ENCODE data around the gene EPB41L1.

Gene EPB41L1

DNA sequence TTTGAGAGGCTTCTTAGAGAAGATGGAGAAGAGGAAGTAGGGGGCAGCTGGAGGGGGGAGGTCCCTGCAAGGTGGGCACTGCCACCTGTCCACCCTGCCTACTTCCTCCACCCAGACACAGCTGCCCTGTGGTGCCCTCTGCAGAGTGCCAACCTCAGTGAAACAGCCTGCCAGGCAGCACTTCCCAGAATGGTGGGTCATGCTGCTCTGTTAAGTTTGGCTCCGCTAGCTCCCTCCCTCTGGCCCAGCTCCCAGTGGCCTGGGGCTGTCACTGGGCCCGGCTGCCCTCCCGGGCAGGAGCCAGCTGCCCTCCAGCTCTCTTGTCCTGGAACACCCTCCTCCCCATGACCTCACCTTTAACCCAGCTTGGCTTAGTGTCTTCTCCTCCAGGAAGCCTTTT lies 5.1 kb upstream of the EPB41L1 start:
- DNase-seq, result no peak
- in situ Hi-C loops (cut with MboI; ENCODE audit: low pct_unique_long_range_greater_than_20kb, low sequenced_read_pairs), result no loop called here

DNA sequence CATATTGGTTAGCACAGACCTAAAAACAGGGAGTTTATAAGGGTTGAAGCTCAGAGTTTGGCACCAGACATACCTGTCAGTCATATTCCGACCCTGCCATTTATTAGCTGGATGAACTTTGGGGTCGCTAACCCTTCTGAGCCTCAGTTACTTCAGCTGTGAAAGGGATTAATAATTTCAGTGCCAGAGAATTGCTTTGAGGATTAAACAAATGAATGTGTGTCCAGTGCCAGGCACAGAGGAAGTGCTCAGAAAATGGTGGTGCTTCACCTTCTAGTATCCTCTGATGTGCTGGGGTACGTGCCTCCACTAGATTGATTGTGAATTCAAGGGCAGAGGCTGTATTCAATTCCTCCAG lies 4.1 kb upstream of the EPB41L1 start:
- no peak for DNase-seq
- in situ Hi-C loops (cut with MboI; ENCODE audit: low pct_unique_long_range_greater_than_20kb, low sequenced_read_pairs), result no loop called here

DNA sequence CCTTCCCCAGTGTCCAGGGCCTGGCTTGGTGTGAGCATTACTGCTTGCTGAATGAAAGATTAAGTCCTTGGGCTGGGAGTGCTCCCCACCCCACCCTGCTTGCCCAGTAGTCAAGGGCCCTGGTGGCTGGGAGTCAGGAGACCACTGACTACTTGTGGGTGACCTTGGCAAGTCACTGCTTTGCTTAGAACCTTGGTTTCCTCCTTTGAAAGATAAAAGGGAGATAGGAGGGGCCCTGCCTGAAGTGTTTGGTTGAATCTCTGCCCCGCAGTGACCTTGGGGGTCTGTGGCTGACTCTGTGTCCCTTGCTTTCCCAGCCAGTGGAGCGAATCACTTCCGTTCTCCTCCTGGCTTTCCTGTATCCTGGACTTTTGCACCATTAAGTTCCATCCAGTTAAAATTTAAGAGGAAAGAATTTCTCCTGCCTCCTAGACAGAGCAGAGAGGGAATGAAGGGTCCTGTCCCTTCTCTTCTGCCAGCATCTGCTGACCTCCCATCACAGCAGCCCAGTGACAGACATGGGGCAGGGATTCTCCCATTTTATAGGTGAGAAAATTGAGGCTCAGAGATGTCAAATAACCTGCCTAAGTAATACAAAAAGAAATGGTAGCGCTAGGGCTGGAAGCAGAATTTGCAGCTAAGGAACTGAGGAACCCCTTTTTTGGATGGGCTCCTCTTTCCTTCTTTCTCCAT lies 3.5 kb upstream of the EPB41L1 start:
- in situ Hi-C loops (cut with MboI; ENCODE audit: low pct_unique_long_range_greater_than_20kb, low sequenced_read_pairs), result no loop called here
- DNase-seq, result no peak

DNA sequence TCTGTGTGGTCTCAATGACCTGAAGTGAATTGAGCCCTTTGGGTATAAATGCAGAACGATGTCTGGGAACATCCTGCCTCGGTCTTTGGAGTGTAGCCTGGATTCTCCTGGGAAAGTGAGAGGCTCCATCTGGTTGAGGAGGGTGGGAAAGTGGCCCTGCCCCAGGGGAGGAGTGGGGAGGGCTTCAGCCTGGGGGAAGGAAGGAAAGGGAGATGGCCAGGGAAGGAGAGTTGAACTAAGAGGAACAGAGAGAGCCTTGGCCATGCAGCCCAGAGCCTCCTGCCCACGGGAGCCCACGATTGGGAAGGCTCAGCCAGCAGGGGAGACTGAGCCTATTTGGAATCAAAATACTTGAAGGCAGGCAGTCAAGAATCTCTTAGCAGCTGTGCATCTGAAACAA lies 2.3 kb upstream of the EPB41L1 start:
- in situ Hi-C loops (cut with MboI; ENCODE audit: low pct_unique_long_range_greater_than_20kb, low sequenced_read_pairs), result no loop called here

GRCh38 chr20:36153204-36153603 lies 1.3 kb upstream of the EPB41L1 start:
- no peak for DNase-seq
- in situ Hi-C loops (cut with MboI; ENCODE audit: low pct_unique_long_range_greater_than_20kb, low sequenced_read_pairs), result no loop called here

More for the DNA sequence above, 2.3 kb upstream of the EPB41L1 start:
- DNase-seq, result no peak

DNA sequence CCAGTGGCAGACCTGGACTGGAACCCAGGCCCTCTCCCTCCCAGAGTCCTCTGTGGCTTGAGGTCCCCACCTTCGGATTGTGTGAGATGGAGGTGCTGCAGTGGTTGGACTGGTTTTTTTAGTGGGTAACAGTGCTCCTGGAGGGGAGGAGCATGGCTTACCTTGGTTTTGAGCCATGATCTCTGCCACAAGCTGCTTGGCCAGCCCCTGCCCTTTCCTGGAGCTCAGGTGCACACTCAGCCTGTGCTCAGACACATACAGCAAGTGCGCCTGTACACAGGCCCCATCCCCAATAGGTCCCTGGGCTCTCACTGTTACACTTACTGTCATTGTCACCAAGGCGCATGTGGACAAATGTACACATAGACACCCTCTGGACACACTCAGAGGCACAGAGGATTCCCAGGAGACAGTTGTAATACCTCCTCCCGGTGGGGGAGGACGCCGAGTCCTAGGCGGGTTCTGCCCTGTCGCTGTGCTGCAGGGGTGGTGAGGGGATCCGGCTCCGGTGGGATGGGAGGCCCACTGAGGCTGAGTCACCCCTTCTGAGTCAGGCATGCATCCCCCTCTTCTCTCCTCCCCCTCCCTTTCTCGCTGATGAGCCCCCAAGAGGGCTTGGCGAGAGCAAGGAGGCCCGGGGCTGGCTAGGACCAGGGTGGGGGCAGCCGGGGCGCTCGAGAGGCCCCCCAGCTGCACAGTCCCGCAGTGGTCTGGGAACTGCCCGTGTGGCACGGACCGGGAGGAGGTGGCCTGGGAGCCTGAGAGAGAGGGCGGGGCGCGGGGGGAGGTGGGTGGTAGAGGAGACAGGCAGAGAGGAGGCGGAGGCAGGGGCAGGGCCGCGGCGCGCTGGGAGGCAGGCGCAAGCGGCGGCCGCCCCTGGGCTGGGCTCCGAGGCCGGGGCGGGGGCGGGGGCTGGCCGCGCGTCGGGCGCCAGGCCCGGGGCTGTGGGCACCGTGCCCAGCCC lies 522 bp upstream of the EPB41L1 start:
- in situ Hi-C loops (cut with MboI; ENCODE audit: low pct_unique_long_range_greater_than_20kb, low sequenced_read_pairs), result no loop called here
- DNase-seq, result peak; percentile 35

DNA sequence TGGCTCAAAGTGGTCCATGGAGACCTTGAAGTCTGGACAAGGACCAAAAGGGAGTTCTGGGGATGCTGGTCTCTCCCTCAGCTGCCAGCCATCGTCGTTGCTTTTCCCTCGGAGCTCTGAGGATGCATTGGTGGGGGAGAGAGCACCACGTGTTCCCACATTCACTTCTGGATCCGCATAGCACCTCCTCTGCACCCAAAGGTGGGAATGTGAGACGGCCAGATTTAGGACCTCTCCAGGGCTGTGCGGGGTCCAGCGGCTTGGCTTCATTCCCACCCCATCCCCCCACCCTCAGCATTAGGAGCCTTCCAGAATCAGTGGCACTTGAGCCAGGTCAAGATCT lies 1.1 kb downstream of the EPB41L1 start:
- in situ Hi-C loops (cut with MboI; ENCODE audit: low pct_unique_long_range_greater_than_20kb, low sequenced_read_pairs), result no loop called here
- no peak for DNase-seq

- DNase-seq, result no peak
- in situ Hi-C loops (cut with MboI; ENCODE audit: low pct_unique_long_range_greater_than_20kb, low sequenced_read_pairs), result no loop called here
These were observed 1.5 kb downstream of the EPB41L1 start for GRCh38 chr20:36155991-36156390.

DNA sequence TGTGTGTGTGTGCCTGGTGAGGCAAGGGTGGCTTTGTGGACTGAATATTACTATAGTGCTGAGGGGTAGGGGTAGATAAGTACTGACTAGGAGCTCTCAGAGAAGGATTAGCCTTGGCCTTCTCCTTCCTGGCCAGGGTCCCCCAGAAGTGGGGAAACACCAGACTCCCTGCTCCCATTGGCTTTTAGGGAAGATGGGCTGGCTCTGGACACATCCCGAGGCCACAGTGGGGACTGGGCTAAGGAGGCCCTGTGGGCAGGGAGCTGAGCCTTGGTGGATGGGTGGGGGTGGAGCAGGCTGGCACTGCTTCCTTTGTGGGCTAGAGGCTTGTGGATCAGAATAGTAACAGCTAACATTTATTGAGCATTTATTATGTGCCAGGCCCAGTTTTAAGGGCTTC lies 3.1 kb downstream of the EPB41L1 start:
- no peak for DNase-seq
- in situ Hi-C loops (cut with MboI; ENCODE audit: low pct_unique_long_range_greater_than_20kb, low sequenced_read_pairs), result no loop called here

- in situ Hi-C loops (cut with MboI; ENCODE audit: low pct_unique_long_range_greater_than_20kb, low sequenced_read_pairs), result no loop called here
- DNase-seq, result no peak
These were observed 3.7 kb downstream of the EPB41L1 start for GRCh38 chr20:36158160-36158741.

- no peak for DNase-seq
- in situ Hi-C loops (cut with MboI; ENCODE audit: low pct_unique_long_range_greater_than_20kb, low sequenced_read_pairs), result no loop called here
These were observed 5.3 kb downstream of the EPB41L1 start for GRCh38 chr20:36159833-36160232.

DNA sequence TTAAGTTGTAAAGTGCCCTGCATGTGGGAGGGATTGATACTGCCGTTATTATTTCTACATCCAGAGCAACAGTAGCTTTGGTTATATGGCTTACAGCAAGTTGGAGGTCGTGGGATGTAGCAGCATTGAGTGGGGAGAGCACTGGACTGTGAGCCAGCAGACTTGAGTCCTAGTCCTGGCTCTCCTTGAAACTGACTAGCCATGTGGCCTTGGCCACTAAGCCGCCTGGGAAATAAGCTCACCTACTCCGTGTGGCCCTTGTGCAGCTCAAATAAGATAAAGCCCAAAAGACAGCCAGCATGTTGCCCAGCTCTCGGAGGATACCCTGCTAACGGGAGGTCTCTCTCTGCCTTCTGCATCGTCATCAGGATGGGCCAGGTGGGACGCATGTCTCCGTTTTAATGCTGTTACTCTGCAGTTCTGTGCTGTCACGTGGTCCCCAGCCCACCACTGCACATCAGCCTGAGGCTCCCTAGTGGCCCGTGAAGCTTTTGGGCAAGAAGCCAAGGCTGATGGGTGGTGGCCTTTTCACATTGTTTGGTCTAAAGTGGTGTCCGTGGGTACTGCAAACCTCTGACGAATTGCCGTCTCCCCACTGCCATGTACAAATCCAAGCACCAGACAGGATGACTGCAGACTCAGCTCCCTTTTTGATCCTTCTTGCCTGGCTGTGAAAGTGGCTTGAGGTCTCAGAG lies 7.9 kb downstream of the EPB41L1 start:
- in situ Hi-C loops (cut with MboI; ENCODE audit: low pct_unique_long_range_greater_than_20kb, low sequenced_read_pairs), result no loop called here
- no peak for DNase-seq

DNA sequence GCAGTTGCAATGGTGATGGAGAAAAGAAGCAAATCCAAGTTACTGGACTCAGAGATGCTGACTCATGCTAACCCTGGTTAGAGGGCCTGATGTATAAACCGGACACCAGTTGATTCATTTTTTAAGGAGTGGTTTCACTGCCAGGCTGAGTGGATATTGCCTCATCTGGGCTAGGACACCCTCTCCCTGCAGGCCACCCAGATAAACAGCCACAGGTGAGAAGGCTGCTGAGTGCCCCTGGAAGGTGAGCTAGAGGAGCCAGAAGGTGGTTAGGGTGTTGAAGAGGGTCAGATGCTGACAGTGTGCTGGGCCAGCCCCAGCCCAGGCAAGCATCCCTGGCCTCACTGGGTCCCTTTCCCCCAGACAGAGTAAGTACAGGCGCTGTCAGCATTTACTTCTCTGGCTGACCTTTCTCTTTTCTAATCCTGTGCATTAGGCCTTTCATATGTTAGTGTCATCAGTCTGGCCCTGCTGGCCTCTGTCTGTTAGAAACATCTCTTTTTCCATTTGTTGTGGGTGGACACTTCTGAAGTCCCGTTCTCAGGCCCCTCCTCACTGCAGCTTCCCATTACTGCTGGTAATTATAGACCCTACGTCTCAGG lies 13.5 kb downstream of the EPB41L1 start:
- in situ Hi-C loops (cut with MboI; ENCODE audit: low pct_unique_long_range_greater_than_20kb, low sequenced_read_pairs), result no loop called here
- no peak for DNase-seq

- DNase-seq, result no peak
- in situ Hi-C loops (cut with MboI; ENCODE audit: low pct_unique_long_range_greater_than_20kb, low sequenced_read_pairs), result no loop called here
These were observed 16.1 kb downstream of the EPB41L1 start for GRCh38 chr20:36170542-36171215.

- in situ Hi-C loops (cut with MboI; ENCODE audit: low pct_unique_long_range_greater_than_20kb, low sequenced_read_pairs), result no loop called here
- DNase-seq, result peak; percentile 70
These were observed 19.0 kb downstream of the EPB41L1 start for GRCh38 chr20:36173451-36173933.

DNA sequence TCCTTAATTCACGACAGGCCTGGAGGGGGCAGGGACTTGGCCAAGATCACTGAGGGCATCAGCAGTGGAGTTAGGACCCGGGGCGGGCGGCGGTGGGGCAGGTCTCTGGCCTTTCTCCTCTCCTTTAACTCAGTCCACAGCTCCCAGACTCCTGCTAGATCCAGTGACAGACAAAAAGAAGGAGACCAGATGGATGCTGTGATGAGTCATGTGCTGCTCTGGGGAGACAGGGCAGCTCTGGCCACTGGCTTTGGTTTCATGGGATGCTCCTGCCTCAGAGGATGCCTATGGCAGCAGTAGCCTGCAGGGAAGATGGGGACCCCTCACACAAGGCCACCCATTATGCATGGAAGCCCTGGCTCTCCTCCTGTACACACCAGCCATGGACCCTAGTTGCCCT lies 20.5 kb downstream of the EPB41L1 start:
- no peak for DNase-seq
- in situ Hi-C loops (cut with MboI; ENCODE audit: low pct_unique_long_range_greater_than_20kb, low sequenced_read_pairs), result no loop called here

DNA sequence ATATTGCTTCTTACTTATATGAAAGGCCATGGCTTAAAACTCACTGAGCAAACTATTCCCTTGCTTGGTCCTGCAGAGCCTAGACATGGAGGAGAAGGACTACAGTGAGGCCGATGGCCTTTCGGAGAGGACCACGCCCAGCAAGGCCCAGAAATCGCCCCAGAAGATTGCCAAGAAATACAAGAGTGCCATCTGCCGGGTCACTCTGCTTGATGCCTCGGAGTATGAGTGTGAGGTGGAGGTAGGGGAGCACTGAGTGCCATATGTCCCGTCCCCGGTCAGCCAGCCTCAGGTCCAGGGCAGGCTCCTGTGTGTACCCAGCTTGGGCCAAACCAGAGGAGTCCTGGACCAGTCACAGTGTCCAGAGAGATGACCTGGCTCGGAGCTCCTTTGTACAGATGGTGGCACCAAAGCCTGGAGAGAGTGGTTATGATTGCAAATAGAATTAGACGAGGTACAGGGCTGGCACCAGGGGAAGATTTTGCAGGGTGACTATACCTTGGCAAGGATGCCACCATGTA lies 21.0 kb downstream of the EPB41L1 start:
- in situ Hi-C loops (cut with MboI; ENCODE audit: low pct_unique_long_range_greater_than_20kb, low sequenced_read_pairs), result no loop called here
- DNase-seq, result no peak

- no peak for DNase-seq
- in situ Hi-C loops (cut with MboI; ENCODE audit: low pct_unique_long_range_greater_than_20kb, low sequenced_read_pairs), result no loop called here
These were observed 23.2 kb downstream of the EPB41L1 start for GRCh38 chr20:36177716-36178115.

Data from KBM-7 (cell line).